Glutamatergic neuron (in vitro differentiated cells): ENCODE results near the gene PHLDA2. TPM values are rescaled to one million over a fixed set of nuclear protein-coding genes. Genes with fewer than 3 reads are reported as not detected.
A peak's percentile ranks its signal among the peaks of the same experiment; 100 is the strongest.

ENCODE experiments used
- DNase-seq: peaks from one replicate; pipeline ENCODE4 v3.0.0; 2022
- H3K27ac Mint-ChIP-seq: one replicate; pipeline ENCODE4 v1.8.0; 2020; ENCODE audit warnings: mild to moderate bottlenecking, mixed read lengths, inconsistent platforms; ENCODE audit not compliant: unreplicated experiment
- H3K27me3 Mint-ChIP-seq: one replicate; pipeline ENCODE4 v1.8.0; 2020; ENCODE audit warnings: mild to moderate bottlenecking, moderate library complexity, mixed read lengths, inconsistent platforms; ENCODE audit not compliant: unreplicated experiment
- H3K36me3 Mint-ChIP-seq: one replicate; pipeline ENCODE4 v1.8.0; 2020; ENCODE audit warnings: mild to moderate bottlenecking, mixed read lengths, inconsistent platforms; ENCODE audit not compliant: unreplicated experiment
- H3K4me1 Mint-ChIP-seq: one replicate; pipeline ENCODE4 v1.8.0; 2020; ENCODE audit warnings: mild to moderate bottlenecking, low read depth, mixed read lengths, inconsistent platforms; ENCODE audit not compliant: unreplicated experiment
- H3K4me3 Mint-ChIP-seq: one replicate; pipeline ENCODE4 v1.8.0; 2020; ENCODE audit warnings: mild to moderate bottlenecking, mixed read lengths, inconsistent platforms; ENCODE audit not compliant: unreplicated experiment
- H3K9me3 Mint-ChIP-seq: one replicate; pipeline ENCODE4 v1.8.0; 2020; ENCODE audit warnings: mild to moderate bottlenecking, moderate library complexity, mixed read lengths, inconsistent platforms; ENCODE audit not compliant: unreplicated experiment
- CTCF ChIP-seq: fragments of 200-600 bp; sonication (generic); IDR thresholded peaks from one replicate; pipeline ENCODE4 v1.5.0; 2021; ENCODE audit not compliant: partially characterized antibody, unreplicated experiment
- total RNA-seq: library from RNA; stranded (reverse); fragmentation: NEBNext Ultra II Directional; extraction: Animal tissue kit (Norgen Biotek cat#: 25700); gene quantifications from one replicate; pipeline ENCODE4 v1.2.1, GENCODE V29; 2021; ENCODE audit not compliant: unreplicated experiment

PHLDA2 gene
- total RNA-seq, 1 donor from 2014 or later, result 1.2 TPM

GRCh38 chr11:2974272-2974671 is 45.1 kb upstream of the PHLDA2 start:
- H3K27ac Mint-ChIP-seq, result no peak overlapping the region
- no peaks in the 10 kb centered on the region for H3K36me3 Mint-ChIP-seq
- H3K9me3 Mint-ChIP-seq, result no peaks in the 10 kb centered on the region
- TF ChIP-seq CTCF, result no peak
- peaks cover 2% of the 10 kb centered on the region for H3K27me3 Mint-ChIP-seq
- no peak for DNase-seq
- no peak overlapping the region for H3K4me3 Mint-ChIP-seq
- peaks cover 5% of the 10 kb centered on the region for H3K4me1 Mint-ChIP-seq

GRCh38 chr11:2968341-2968900 is 39.2 kb upstream of the PHLDA2 start:
- no peak for TF ChIP-seq CTCF
- no peaks in the 10 kb centered on the region for H3K9me3 Mint-ChIP-seq
- no peak for DNase-seq
- H3K36me3 Mint-ChIP-seq, result no peaks in the 10 kb centered on the region
- H3K27ac Mint-ChIP-seq, result no peak overlapping the region
- peaks cover 10% of the 10 kb centered on the region for H3K4me1 Mint-ChIP-seq
- H3K27me3 Mint-ChIP-seq, result no peaks in the 10 kb centered on the region
- H3K4me3 Mint-ChIP-seq, result no peak overlapping the region

GRCh38 chr11:2964782-2965181 is 35.6 kb upstream of the PHLDA2 start:
- H3K4me3 Mint-ChIP-seq, result no peak overlapping the region
- no peaks in the 10 kb centered on the region for H3K9me3 Mint-ChIP-seq
- H3K36me3 Mint-ChIP-seq, result no peaks in the 10 kb centered on the region
- H3K27me3 Mint-ChIP-seq, result no peaks in the 10 kb centered on the region
- H3K4me1 Mint-ChIP-seq, result peaks cover 10% of the 10 kb centered on the region
- TF ChIP-seq CTCF, result no peak
- DNase-seq, result no peak
- H3K27ac Mint-ChIP-seq, result no peak overlapping the region

GRCh38 chr11:2963761-2964160 is 34.5 kb upstream of the PHLDA2 start:
- no peak for TF ChIP-seq CTCF
- Mint-ChIP-seq H3K4me3 (no peak overlapping the region), H3K27ac (peak overlapping the region; percentile 53), H3K9me3 (no peaks in the 10 kb centered on the region), H3K4me1 (peaks cover 16% of the 10 kb centered on the region), H3K36me3 (no peaks in the 10 kb centered on the region), H3K27me3 (no peaks in the 10 kb centered on the region)
- DNase-seq, result no peak

GRCh38 chr11:2963112-2963754 is 34.0 kb upstream of the PHLDA2 start:
- Mint-ChIP-seq H3K4me3 (no peak overlapping the region), H3K36me3 (no peaks in the 10 kb centered on the region), H3K27me3 (no peaks in the 10 kb centered on the region), H3K4me1 (peaks cover 21% of the 10 kb centered on the region), H3K9me3 (no peaks in the 10 kb centered on the region), H3K27ac (no peak overlapping the region)
- DNase-seq, result no peak
- TF ChIP-seq CTCF, result no peak
